ENCODE results near the gene PIP5K1C.

PIP5K1C gene

DNA sequence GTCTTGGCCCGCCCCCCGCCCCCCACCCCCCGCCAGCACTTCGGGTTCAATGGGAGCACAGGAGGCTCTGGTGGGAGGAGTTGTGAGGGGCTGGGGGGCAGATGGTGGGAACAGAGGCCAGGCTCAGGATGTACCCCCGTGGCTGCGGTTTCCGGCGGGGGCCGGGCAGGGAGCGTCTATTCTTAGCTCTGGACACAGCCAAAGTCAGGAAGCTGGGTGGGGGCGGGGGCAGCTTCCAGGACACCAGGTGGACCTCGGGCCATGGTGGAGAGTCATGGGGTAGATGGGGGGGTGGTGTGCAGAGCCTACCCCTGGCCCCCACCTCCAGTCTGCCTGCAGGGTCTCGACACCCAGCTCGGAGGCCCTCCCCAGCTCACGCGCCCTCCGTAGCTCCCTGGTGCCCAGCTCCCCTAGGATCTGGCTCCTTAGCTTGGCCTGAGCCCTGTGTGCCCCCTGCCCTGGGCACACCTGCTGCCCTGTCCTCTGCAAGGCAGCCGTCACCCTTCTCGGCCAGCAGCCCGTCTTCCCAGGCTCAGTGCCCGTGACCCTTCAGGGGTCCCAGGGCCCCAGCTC is 91.4 kb downstream of the PIP5K1C start:
- Histone ChIP-seq H3K27ac (ENCODE audit: insufficient read depth, low read length, poor library complexity, severe bottlenecking) (no peak overlapping the region), H3K9me3 (ENCODE audit: control insufficient read depth, low read length) (no peaks in the 10 kb centered on the region), H3K36me3 (ENCODE audit: control insufficient read depth, insufficient read depth, low read length) (peaks cover 25% of the 10 kb centered on the region), H3K27me3 (replicated peaks; ENCODE audit: control insufficient read depth, insufficient read depth, low read length, poor library complexity, severe bottlenecking) (no peaks in the 10 kb centered on the region), H3K4me1 (ENCODE audit: control insufficient read depth, insufficient read depth, low read length, poor library complexity, severe bottlenecking) (peaks cover 26% of the 10 kb centered on the region), H3K4me3 (ENCODE audit: insufficient read depth, low read depth, low read length, poor library complexity, severe bottlenecking) (no peak overlapping the region)
- DNase-seq, result no peak

DNA sequence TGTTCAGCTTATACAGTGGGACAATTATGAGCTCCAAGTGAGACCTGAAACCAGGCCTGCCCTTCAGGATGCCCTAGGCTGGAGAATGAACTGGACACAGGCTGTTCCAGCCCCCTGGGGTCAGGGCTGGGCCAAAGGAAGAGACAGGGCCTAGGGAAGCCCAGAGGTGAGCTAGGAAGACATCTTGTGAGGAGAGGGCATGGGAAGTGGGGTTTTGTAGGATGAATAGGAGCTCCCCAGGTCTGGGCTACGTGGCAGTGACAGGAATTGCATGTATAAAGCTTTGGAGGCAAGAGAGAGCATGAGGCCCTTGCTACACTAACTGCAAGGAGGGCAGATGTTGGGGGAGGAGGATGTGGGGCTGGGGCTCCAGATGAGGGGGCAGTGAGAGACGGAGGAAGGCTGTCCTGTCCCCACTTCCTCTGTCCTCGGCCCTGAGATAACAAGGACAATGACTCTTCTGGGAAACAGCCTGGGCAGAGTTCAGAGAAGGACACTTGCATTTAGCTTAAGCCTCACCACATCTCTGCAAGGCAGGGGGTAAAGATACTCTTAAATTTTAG is 92.1 kb downstream of the PIP5K1C start:
- no peaks in the 10 kb centered on the region for H3K9me3 ChIP-seq (ENCODE audit: control insufficient read depth, low read length)
- no peak for DNase-seq
- H3K4me3 ChIP-seq (ENCODE audit: insufficient read depth, low read depth, low read length, poor library complexity, severe bottlenecking), result no peak overlapping the region
- no peak overlapping the region for H3K27ac ChIP-seq (ENCODE audit: insufficient read depth, low read length, poor library complexity, severe bottlenecking)
- H3K27me3 ChIP-seq (replicated peaks; ENCODE audit: control insufficient read depth, insufficient read depth, low read length, poor library complexity, severe bottlenecking), result no peaks in the 10 kb centered on the region
- H3K4me1 ChIP-seq (ENCODE audit: control insufficient read depth, insufficient read depth, low read length, poor library complexity, severe bottlenecking), result peaks cover 26% of the 10 kb centered on the region
- H3K36me3 ChIP-seq (ENCODE audit: control insufficient read depth, insufficient read depth, low read length), result peaks cover 25% of the 10 kb centered on the region

DNA sequence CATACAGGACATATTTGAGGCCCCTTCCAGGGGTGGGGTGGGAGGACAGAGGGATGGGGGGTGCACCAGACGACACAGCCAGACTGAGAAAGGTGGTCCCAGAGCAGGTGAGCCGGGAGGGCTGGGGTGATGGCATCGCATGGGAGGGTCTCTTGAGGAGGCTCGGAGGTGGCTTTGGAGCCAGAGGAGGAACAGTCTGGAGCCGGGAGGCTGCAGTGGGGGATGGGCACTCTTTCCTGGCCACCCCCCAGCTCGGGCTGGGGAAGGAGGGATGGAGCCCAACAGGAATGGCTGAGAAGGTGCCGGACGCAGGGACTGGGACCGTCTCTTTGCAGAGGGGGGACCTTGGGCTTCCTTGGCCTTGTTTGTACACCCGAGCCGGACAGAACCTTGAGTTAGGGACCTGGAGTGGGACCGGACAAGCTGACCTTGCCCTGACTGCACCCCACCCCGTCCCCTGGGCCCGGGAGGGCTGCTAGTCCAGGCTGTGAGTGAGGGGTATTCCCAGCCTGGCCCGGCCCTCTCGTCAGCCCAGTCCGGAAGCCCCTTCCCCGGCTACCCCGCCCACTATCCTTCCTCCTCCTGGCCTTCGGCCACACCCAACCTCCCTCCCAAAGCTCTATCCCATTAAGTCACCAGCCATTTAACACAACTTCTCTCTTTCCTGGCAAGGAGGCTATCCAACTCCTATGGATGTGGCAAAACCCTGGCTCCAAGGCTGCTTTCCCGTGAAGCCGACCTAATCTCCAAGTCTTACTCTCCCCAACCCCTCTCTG is 92.8 kb downstream of the PIP5K1C start:
- H3K27ac ChIP-seq (ENCODE audit: insufficient read depth, low read length, poor library complexity, severe bottlenecking), result no peak overlapping the region
- peaks cover 20% of the 10 kb centered on the region for H3K36me3 ChIP-seq (ENCODE audit: control insufficient read depth, insufficient read depth, low read length)
- no peak for DNase-seq
- H3K4me1 ChIP-seq (ENCODE audit: control insufficient read depth, insufficient read depth, low read length, poor library complexity, severe bottlenecking), result peaks cover 26% of the 10 kb centered on the region
- H3K4me3 ChIP-seq (ENCODE audit: insufficient read depth, low read depth, low read length, poor library complexity, severe bottlenecking), result no peak overlapping the region
- H3K9me3 ChIP-seq (ENCODE audit: control insufficient read depth, low read length), result no peaks in the 10 kb centered on the region
- no peaks in the 10 kb centered on the region for H3K27me3 ChIP-seq (replicated peaks; ENCODE audit: control insufficient read depth, insufficient read depth, low read length, poor library complexity, severe bottlenecking)

DNA sequence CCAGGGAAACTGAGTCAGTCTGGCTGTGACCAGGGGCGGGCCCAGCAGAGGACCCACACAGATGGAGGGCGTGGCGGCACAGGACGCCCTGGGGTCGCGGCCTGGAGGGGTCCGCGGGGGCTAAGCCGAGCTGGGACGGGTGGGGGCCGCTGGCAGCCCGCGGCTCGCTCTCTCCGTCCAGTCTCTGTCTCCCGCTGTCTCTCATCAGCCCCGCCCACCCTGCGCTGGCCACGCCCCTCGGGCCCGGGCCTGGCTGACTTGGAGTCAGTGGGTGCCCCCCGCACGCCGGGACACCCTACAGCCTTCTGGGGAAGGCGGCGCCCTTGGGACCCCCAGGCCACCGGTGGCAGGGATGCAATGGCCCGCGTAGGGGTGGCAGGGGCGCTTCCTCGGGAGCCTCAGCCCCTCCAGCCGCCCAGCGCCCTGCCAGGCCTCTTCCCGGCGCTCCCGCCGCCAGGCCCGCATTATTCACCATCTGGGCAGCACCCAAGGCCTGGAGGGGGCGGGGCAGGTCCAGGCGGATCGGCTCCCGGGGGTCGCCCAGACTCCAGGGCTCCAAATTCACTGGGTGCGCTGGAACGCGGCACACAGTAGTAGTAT is 93.5 kb downstream of the PIP5K1C start, which contains the start of gene TBXA2R:
Gene TBXA2R, minus strand, starts transcription at position 186 of the 600 bp plus-strand sequence. CDS start 6,241 bp downstream, outside the sequence.
- no peaks in the 10 kb centered on the region for H3K27me3 ChIP-seq (replicated peaks; ENCODE audit: control insufficient read depth, insufficient read depth, low read length, poor library complexity, severe bottlenecking)
- peaks cover 13% of the 10 kb centered on the region for H3K36me3 ChIP-seq (ENCODE audit: control insufficient read depth, insufficient read depth, low read length)
- peak in 1 of 3 donors; percentile 20 for DNase-seq
- H3K9me3 ChIP-seq (ENCODE audit: control insufficient read depth, low read length), result no peaks in the 10 kb centered on the region
- H3K27ac ChIP-seq (ENCODE audit: insufficient read depth, low read length, poor library complexity, severe bottlenecking), result no peak within 1 kb of the TSS
- H3K4me1 ChIP-seq (ENCODE audit: control insufficient read depth, insufficient read depth, low read length, poor library complexity, severe bottlenecking), result peaks cover 26% of the 10 kb centered on the region
- peak within 1 kb of the TSS; percentile 41 for H3K4me3 ChIP-seq (ENCODE audit: insufficient read depth, low read depth, low read length, poor library complexity, severe bottlenecking)

DNA sequence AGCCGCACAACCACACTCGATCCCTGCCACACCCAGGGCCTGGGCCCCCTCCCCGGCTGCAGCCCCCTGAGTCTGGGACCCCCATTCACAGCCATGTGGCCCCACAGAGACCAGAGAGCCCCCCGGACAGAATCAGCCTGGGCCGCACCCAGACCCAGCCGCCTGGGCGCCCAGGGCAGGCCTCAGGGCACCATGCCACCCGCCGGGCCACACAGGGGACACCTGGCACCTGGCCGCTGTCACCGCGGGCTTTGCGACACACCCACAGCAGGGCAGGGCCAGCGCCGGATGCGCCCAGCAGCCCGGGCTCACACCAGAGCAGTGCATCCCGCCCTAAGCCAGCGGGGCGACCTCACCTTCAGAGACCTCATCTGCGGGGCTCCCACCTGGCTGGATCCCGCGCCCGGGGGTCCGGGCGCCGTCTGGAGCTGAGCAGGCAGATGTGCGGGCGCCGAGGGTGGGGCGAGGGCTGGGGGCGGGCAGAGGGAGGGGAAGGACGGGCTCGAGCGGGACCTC is 94.0 kb downstream of the PIP5K1C start:
- H3K27ac ChIP-seq (ENCODE audit: insufficient read depth, low read length, poor library complexity, severe bottlenecking), result no peak overlapping the region
- peak in 1 of 3 donors; percentile 8 for DNase-seq
- H3K9me3 ChIP-seq (ENCODE audit: control insufficient read depth, low read length), result no peaks in the 10 kb centered on the region
- peaks cover 26% of the 10 kb centered on the region for H3K4me1 ChIP-seq (ENCODE audit: control insufficient read depth, insufficient read depth, low read length, poor library complexity, severe bottlenecking)
- H3K4me3 ChIP-seq (ENCODE audit: insufficient read depth, low read depth, low read length, poor library complexity, severe bottlenecking), result peak overlapping the region; percentile 41
- peaks cover 9% of the 10 kb centered on the region for H3K36me3 ChIP-seq (ENCODE audit: control insufficient read depth, insufficient read depth, low read length)
- no peaks in the 10 kb centered on the region for H3K27me3 ChIP-seq (replicated peaks; ENCODE audit: control insufficient read depth, insufficient read depth, low read length, poor library complexity, severe bottlenecking)

DNA sequence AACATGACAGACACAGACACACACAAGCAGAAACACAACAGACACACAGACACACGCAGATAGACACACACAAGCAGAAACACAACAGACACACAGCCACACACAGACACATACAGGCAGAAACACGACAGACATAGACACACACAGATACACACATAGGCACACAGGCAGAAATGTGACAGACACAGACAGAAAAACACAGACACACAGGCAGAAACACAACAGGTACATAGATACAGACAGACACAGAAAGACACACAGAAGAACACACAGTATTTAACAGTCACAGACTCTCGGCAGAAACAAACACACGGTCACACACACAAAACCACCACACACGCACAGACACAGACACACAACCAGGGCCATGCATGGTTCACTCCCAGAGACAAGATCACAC is 94.5 kb downstream of the PIP5K1C start:
- DNase-seq, result no peak
- peak overlapping the region; percentile 41 for H3K4me3 ChIP-seq (ENCODE audit: insufficient read depth, low read depth, low read length, poor library complexity, severe bottlenecking)
- no peak overlapping the region for H3K27ac ChIP-seq (ENCODE audit: insufficient read depth, low read length, poor library complexity, severe bottlenecking)

DNA sequence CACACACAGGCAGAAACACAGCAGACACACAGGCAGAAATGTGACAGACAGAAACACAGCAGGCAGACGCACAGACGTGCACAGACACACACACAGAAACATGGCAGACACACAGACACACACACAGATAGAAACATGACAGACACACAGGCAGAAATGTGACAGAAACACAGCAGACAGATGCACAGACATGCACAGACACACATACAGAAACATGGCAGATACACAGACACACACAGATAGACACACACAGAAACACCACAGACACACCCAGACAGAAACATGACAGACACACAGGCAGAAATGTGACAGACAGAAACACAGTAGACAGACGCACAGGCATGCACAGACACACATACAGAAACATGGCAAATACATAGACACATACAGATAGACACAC is 94.9 kb downstream of the PIP5K1C start:
- Histone ChIP-seq H3K27ac (ENCODE audit: insufficient read depth, low read length, poor library complexity, severe bottlenecking) (no peak overlapping the region), H3K4me3 (ENCODE audit: insufficient read depth, low read depth, low read length, poor library complexity, severe bottlenecking) (no peak overlapping the region), H3K9me3 (ENCODE audit: control insufficient read depth, low read length) (no peaks in the 10 kb centered on the region), H3K27me3 (replicated peaks; ENCODE audit: control insufficient read depth, insufficient read depth, low read length, poor library complexity, severe bottlenecking) (no peaks in the 10 kb centered on the region), H3K36me3 (ENCODE audit: control insufficient read depth, insufficient read depth, low read length) (peaks cover under 1% of the 10 kb centered on the region), H3K4me1 (ENCODE audit: control insufficient read depth, insufficient read depth, low read length, poor library complexity, severe bottlenecking) (peaks cover 26% of the 10 kb centered on the region)
- DNase-seq, result no peak

More for the DNA sequence above, 94.5 kb downstream of the PIP5K1C start:
- Histone ChIP-seq H3K4me1 (ENCODE audit: control insufficient read depth, insufficient read depth, low read length, poor library complexity, severe bottlenecking) (peaks cover 26% of the 10 kb centered on the region), H3K9me3 (ENCODE audit: control insufficient read depth, low read length) (no peaks in the 10 kb centered on the region), H3K36me3 (ENCODE audit: control insufficient read depth, insufficient read depth, low read length) (peaks cover 5% of the 10 kb centered on the region), H3K27me3 (replicated peaks; ENCODE audit: control insufficient read depth, insufficient read depth, low read length, poor library complexity, severe bottlenecking) (no peaks in the 10 kb centered on the region)

DNA sequence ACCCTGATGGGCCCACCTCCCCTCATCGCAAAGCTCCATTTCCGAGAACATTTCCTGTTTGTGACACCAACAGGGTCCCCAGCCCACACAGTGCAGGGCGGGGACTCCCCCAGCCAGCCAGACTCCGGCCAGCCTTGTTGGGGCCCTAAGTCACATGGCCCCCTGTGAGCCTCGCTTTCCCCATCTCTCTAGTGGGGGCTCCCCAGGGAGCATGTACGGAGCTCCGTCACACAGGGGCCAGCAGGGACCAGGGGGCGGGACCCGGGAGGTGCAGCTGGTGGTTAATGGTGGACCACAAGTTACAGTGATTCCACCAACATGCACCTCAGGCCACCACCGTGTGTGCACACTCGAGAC is 95.3 kb downstream of the PIP5K1C start:
- no peaks in the 10 kb centered on the region for H3K36me3 ChIP-seq (ENCODE audit: control insufficient read depth, insufficient read depth, low read length)
- no peak overlapping the region for H3K27ac ChIP-seq (ENCODE audit: insufficient read depth, low read length, poor library complexity, severe bottlenecking)
- no peaks in the 10 kb centered on the region for H3K27me3 ChIP-seq (replicated peaks; ENCODE audit: control insufficient read depth, insufficient read depth, low read length, poor library complexity, severe bottlenecking)
- H3K4me3 ChIP-seq (ENCODE audit: insufficient read depth, low read depth, low read length, poor library complexity, severe bottlenecking), result no peak overlapping the region
- H3K9me3 ChIP-seq (ENCODE audit: control insufficient read depth, low read length), result no peaks in the 10 kb centered on the region
- no peak for DNase-seq
- peaks cover 26% of the 10 kb centered on the region for H3K4me1 ChIP-seq (ENCODE audit: control insufficient read depth, insufficient read depth, low read length, poor library complexity, severe bottlenecking)

DNA sequence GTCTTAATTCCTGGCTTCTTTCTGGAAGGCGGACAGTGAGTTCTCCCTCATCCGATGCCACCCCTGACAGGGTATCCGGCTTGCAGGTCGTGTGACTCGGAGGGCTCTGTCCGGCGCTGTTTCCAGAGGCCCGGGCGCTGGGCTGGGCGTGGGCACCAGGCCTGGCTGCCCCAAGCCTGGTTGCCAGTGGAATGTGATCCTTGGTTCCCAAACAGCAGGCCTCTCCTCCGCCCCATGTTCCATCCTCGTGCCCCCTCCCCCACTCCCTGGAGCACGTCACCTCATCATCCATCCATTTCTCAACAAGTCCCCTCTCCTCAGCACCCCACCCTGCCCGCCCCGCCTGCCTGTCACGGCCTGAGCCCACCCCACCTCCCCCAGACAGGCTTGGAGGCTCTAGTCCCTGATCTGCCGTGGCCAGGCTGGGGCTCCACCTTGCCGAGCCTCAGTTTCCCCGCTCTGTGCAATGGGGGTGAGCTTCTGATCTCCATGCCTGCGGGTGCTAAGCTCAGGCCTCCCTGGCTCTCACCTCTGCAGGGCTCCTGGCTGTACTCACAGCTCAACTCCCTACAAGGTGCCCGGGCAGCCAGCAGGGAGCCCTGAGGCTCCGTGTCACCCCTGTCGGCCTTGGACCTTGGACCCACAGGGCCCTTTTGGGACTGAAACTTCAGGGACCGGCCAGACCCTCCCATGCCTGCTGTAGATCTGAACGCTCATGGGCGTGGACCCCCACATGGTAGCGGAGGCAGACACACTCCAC is 95.9 kb downstream of the PIP5K1C start:
- Histone ChIP-seq H3K27me3 (replicated peaks; ENCODE audit: control insufficient read depth, insufficient read depth, low read length, poor library complexity, severe bottlenecking) (no peaks in the 10 kb centered on the region), H3K4me1 (ENCODE audit: control insufficient read depth, insufficient read depth, low read length, poor library complexity, severe bottlenecking) (peaks cover 26% of the 10 kb centered on the region), H3K9me3 (ENCODE audit: control insufficient read depth, low read length) (no peaks in the 10 kb centered on the region), H3K36me3 (ENCODE audit: control insufficient read depth, insufficient read depth, low read length) (no peaks in the 10 kb centered on the region), H3K27ac (ENCODE audit: insufficient read depth, low read length, poor library complexity, severe bottlenecking) (no peak overlapping the region), H3K4me3 (ENCODE audit: insufficient read depth, low read depth, low read length, poor library complexity, severe bottlenecking) (no peak overlapping the region)
- DNase-seq, result no peak
